Stimulated activated CD8-positive, alpha-beta memory T cell treated with anti-CD3 and anti-CD28 coated beads, Interleukin-15, amount 100 ng/mL, for 1 hour (primary cell): Measurements from ENCODE around the gene NPAS3.

Experiments used
- DNase-seq: peaks from one replicate; pipeline ENCODE4 v3.0.0-alpha.2; 2020; ENCODE audit warnings: low read depth

Gene NPAS3

DNA sequence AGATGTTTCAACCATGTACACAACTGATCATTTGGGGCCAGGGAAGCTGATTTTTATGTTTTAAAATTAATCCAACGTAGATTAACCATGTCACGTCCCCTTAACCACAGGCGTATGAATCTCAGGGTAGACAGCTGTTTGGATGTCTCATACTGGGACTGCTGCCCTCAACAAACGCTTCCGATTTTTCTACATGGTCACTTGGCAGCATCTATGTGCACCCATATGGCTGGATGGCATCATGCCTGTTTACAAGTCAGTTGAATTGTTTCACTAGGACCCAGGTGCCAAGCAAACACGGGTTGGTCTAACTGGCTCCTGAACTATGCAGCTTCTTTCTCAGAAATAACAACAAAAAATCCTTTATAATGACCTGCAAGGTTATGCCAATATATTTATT lies 393.8 kb downstream of the NPAS3 start:
- no peak for DNase-seq

DNA sequence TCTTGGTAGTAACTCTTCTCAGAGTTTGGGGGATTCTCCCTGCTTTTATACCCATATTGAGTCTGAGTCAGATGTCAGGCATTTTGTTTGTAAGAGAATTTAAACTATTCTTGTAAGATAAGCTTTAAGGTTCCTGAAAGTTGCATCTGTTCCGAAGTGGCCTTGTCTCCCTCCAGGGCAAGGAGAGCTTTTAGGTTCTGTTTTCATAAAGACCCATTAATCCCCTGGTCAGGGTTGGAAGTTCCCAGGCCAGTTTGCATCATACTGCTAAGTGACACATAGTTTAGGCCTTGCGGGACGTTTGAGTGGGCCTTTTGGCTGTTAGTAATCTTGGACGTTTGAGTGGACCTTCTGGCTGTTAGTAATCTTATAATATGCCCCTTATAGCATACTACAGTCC lies 396.7 kb downstream of the NPAS3 start:
- no peak for DNase-seq

DNA sequence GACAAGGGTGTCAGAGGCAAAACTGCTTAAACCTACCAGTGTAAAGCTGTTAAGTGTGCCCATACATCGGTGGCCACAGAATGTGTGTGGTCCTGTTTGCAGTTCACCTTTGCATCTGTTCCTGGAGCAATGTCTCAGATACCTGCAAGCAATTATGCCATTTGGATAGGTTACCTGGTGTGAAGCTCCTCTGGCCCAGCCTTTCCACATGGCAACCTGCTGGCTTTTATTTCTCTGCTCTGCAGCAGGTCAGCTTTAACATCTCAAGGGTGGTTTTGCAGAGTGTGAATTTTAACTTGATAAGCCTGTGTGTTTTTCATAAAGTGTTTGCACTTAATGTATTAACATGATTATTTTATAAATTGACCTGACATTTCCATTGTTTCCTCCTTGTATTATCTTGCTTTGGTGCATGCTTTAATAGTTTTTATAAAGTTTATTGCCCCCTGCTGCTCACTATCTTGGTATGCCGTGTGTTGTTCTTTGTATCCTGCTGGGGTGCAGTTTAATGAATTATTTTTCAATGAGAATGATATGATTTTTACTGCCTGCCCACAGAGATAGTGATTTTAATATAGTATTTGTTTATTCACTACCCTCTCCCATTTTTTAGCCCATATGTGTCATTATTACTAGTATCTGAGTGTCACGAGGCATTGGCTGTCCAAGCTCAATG lies 403.8 kb downstream of the NPAS3 start:
- DNase-seq = no peak

DNA sequence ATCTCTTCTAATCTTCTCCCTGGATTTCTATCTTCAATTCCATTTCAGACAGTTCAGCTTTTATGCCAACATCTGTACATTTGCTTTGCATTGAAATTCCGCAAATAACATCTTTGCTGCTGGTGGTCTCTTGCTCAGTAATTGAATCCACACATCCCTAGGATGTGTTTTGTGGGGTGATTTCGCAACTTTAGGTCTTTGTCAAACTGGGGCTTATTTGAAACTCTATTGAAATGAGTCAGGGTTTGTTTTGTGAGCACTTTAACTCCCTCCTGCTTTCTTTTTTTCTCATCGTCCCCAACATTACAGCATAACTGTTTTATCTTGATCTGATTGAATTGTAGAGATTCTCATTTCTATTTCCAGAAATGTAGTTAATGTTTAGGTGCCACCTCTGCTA lies 404.3 kb downstream of the NPAS3 start:
- no peak for DNase-seq

DNA sequence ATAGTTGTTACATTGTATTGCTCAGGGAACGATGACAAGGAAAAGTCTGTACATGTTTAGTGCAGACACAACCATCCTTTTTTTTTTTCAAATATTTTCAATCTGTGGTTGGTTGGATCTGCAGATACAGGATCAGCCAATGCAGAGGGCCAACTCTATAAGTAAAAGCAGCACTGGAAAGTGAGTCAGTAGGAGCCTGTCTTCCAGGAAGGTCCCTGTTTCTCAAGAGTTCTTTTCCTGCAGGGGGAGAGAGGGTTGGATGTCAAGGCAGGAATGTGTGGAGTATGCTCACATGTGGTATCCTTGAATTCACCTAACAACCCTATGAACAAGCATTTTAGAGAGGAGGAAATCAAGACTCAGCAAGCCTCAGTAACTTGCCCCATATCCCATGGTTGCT lies 409.1 kb downstream of the NPAS3 start:
- DNase-seq = no peak

DNA sequence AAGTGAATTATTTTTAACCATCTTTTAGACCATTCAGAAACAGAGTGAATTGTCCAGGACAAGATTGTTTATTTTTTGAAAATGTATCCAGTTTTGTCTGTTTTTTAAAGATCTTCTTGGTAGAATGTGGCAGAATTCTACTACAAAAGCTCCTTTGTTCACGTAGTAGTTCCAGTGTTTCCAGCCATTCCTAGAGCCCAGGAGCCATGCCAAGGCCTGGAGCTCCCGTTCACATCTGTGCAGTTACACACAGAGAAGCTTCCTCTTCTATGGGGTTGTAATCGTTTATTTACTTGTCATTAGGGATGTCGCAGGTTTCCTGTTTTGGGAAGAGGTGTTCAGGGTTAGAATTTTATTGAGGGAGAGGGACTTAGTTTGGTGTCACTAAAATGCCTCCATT lies 409.8 kb downstream of the NPAS3 start:
- no peak for DNase-seq

DNA sequence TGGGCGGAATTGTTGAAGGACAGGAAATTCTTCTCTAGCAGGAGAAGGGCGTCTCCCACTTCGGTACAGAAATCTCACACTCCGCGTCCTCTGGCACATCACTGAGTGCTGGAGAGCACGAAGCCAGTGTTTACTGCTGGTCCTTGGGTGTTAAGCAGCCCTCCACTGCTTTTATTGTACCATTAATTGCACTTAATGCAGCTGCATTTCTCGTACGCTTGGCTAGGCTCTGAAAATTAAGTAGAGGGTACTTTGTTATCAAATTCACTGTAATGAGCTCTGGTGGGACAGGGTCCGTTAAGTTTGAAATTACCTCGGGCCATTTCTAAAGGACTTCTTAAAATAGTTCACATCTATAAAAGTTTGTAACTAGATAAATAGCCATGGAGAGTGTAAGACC lies 411.2 kb downstream of the NPAS3 start:
- DNase-seq = no peak

DNA sequence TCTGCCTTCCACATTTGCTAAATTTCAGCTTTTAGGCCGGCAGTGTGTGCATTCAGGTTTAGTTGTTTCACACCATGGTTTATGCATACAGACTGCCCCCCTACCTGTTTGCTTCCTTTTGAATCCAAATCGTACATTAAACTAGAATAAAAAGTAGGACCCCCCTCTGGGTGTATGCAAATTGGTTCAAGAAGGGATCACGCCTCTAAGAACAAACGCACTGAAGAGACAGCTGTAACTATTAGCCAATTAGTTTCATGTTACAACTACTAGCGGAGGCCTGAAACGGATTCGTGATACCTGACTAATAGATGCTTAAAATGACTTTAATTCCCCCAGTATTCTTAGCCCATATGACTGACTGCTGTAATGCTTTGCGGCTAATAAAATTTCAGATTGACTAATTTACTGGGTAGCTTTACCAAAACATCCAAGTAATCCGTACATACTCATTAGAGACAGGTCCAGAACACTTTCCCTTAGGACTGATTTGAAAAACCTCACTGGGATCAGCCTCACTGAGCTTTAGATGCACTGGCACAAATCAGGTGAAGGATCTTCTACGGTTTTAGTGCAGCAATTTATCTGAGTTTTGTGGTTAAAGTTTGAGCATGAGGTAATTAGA lies 411.8 kb downstream of the NPAS3 start:
- DNase-seq = no peak

DNA sequence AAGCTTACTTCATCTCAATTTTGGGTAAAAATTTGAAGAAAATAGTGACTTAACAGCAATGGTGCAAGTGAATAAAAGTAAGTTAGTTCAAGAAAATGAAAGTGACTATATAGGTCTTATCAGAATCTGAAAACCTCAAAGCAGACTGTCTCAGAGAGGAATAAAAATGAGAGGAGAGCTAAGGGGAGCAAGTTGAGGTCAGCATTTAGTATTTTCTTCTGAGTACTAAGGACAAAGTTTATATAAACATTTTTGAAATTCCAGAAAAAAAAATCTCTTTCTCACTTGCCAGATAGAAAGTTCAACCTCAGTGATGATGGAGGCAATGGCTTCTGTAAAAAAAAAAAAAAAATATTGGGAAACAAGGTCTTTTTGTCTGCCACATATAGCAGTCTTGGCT lies 414.1 kb downstream of the NPAS3 start:
- DNase-seq = no peak

DNA sequence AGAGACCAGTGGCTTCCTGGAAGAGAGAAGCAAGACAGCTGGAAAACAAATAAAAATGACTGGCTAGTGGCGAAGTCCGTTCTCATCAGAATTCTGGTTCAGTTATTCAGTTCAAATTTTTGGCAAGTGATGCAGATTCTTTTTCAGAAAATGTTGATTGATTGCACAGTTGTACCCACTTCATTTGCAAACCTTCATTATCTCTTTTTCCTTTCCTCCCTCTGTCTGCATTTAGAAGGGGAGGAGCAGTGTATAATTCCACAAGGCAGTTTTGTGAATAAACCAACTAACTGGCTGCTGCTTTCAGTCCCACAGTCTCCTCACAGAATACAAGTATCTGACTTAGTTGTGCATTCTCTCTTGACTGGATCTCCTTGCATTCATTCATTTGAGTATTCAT lies 417.5 kb downstream of the NPAS3 start:
- DNase-seq = no peak

DNA sequence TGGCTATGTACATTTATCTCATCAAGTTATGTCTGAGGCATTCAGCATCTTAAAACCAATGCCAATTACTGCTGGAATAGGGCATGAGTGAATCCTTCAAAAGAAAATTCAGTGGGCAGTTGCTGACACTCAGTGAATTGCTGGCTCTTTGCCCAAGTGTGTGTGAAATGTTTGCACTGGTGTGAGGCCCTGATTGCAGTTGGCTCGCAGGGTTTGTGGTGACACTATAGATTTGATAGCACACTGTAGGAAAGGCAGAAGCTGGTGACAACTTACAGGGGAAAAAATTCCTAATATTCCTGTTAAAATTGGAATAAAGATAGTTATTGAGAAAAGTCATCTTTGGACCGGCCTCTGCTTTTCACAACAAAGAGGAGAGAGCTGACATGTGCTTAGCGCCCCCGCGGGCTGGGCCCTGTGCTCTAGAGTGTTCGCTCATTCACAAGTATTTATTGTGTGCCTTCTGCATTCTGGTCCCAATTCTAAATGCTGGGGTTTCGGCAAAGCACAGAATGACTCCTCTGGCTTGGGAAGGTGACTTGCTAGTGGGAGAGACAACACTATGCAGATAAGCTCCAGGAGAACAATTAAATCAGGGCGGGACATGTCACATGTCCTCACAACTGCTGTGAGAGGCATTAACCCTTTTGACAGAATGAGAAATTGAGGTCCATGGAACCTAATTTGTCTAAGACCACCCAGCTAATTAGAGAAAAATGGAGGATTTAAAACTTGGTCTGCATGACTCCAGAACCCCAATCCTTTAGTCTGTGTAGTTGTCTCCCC lies 418.7 kb downstream of the NPAS3 start:
- DNase-seq = no peak

DNA sequence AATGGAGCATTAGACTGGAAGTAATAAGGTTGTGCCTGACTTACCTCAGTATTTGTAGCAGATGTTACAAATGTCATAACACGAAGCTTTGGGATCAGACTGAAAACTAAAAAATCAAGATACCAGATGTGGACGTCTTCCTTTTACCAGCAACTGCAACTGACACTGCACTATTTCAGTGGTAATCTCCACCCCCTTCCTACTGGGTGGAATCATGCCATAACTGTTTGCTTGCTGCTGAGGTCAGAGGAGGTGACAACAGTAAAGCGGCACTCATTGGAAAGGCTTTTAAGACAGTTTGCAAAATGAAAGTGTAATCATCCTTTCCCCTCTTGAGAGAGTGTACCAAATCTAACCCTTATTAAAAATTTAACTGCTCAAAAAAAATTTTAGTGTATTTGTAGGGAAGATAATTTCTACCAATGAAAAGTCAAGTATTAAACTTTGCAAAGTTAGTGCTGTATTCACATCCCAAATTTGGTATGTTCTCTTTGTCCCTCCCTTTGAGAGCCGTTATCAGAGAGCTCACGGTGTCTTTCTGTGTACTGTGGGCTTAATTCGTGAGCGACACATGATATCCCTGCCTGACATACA lies 420.7 kb downstream of the NPAS3 start:
- no peak for DNase-seq

DNA sequence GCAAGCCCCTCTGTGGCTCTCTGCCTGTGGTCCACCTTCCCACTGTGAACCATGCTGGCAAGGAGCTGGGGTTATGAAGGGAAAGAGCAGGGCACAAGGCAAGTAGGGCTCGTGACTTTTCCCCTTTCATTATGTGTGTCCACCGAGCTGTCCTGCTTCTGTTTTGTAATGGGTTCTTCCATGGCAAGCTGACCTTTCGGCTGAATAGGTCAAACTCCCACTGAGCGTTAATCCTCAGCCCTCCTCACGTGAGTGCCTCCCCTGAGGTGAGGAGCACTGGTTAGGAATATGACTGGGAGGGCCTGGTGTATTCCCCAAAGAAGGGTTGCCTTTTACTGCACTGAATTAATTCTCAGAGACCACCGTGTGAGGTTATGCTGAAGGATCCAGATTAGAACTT lies 424.3 kb downstream of the NPAS3 start:
- no peak for DNase-seq

DNA sequence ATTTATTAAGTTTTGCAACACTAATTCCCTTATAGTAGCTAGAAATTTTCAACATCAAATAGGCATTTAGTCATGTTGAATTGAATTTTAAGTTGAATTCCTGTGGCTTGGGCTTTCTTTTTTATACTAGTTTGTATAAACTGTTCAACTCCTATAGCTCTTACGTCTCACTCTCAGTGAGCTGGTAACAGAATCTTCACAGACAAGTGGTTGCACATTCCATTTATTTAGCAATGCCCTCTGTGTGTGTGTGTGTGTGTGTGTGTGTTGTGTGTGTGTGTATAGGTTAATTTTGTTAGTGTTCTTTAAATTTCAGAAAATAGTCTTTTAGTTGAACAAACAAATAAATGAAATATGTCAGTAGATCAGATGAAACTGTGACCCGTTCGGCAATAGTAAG lies 425.0 kb downstream of the NPAS3 start:
- no peak for DNase-seq

DNA sequence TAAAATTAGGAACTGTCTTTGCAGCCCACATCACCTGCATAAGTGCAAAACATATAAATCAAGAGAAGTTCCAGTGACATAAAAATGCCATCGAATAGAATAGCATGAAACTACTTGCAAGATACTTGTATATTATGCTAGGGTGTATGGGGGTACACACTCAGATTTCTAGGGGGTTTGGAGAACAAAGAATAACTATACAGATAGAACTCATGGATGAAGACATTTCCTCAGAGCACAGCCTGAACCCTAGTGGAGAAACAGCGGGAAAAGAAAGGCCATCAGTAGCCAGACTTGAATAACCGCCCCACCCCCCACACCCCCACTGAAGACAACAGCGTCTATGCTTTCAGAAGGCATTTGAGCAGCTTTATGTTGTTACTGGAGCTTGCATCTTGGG lies 425.8 kb downstream of the NPAS3 start:
- DNase-seq = no peak

DNA sequence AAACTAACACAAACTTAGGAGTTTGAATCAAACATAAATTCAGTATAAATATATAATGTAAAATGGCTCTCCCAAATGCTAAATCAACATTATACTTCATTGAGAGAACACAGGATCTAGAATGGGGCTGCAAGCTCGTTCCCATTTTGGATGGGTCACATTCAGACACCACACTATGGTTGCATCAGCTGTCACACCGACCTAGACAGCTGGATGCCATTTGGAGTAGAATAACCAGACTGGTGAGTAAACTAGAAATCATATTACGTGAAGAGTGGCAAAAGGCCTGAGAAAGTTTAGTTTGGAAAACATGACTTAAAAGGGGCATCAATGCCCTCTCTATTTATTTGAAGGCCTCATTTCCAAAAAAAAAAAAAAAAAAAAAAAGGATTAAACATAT lies 430.4 kb downstream of the NPAS3 start:
- DNase-seq = no peak

DNA sequence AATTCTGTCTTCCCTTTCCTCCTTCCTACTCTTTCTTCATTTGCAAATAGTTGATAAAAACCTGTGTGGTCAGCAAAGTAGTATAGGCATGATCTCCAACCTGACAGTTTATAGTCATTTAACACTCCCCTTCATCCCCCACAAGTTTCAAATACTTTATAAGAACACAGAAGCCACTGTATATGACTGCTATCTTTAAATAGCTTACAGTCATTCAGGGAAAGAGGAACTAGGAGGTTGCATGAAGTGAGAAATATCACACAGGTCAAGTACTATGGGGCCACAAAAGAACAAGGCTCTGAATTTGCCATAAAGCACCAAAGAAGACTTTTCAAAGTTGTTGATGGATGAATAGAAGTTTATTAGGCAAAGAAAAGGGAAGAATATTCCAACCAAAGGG lies 431.3 kb downstream of the NPAS3 start:
- DNase-seq = no peak

DNA sequence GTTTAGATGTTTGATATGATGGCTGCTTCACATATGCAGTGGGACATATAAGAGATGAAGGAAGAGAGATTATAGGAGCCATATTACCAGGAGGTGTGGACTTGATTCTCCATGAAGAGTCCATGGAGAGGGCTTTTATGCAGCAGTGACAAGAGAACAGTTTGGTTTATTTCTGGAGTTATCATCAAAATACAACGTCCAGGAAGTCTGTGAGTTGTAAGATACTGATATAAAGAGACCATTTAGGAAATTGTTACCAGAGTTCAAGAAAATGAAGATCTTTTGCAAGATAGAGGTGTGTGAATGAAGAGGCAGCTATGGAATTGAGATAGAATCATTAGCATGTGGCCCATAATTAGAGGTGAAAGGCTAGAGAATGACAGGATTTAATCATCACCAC lies 431.7 kb downstream of the NPAS3 start:
- no peak for DNase-seq

DNA sequence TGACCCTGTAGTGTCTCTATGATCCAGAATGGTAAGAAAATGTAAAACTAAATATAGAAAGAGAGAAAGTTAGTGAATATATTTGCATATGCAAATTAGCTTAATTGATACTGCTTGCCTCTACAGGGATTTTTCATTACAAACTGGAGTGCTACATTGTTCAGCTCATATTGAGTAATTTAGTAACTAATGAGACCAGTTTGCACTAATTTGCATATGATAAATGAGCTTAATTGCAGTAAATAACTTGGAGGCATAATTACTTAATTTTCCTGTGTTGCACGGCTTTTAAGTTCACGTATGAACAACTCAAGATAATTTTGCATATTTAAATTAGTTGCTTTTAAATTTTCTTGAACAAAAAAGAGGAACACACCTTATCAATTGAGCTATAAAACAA lies 436.5 kb downstream of the NPAS3 start:
- no peak for DNase-seq

DNA sequence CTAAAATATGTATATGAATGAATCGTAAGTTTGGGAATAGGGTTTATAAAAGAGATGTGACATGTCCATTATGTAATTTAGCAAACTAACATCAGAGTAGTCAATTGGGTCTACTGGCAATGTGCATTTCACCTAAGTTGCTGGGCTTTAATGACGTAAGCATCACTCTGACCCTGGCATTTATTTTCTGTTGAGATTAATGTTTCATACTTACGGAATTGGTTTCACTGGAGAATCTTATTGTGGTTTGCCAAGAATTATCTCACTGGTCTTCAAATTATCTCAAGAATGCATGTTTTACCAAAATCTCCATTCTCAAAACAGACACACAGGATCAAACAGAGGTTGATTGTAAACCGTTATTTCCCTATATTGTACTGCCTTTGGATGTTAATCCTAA lies 437.1 kb downstream of the NPAS3 start:
- no peak for DNase-seq

DNA sequence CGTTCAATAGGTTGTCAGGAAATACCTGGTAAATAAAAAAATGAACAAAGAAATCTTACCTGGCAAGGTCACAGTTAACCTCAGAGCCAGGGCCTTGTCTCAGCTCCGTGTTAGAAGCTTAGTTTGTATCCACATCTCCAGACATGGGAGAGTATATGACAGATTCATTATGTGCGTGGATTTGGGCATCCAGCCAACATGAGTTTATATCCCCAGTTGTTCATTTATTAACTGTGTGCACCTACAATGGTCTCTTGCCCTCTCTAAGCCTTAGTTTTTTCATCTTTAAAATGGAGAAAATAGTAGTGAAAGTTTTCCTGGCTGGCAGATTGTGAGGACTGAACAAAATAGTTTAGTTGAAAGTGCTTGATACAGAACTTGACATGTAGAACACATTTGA lies 437.8 kb downstream of the NPAS3 start:
- no peak for DNase-seq

DNA sequence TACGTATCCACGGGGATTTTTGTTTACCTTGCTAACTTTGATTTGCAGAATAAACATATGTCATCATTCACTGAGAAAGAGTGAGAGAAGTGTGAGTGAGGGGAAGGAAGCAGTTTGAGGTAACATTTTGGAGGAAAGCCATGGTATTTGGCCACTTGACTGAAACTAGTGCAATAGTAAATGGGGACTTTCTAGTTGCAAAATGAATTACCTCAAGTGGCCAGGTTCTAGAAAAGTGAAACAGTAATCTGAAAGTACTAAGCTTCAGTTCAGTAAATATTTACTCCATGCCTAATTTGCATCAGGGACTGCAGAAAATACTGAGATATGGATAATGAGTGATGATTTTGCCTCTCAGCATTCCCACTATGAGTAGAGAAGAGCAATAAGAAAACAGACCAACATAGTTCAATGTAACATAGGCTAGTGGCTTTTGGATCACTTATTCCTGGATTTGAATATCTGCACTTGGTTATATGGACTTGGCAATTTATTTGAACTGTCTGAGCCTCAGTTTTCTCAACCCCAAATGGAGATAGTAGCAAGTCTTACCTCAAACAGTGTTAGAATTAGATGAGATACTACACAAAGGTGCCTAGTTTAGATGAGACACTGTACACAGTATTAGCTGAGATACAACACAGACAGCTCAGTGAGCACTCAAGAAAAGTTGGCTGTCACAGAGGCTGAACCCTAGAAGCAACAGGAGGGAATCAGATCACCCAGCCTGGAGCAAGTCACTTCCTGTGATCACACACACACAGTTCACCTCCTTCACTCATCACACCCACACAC lies 439.1 kb downstream of the NPAS3 start:
- no peak for DNase-seq
